GM21528 (cell line): ENCODE measurements around the gene DIABLO.
"Not testable (repeated sequence)": the region's sequence is repeated elsewhere in the genome, so short reads cannot be mapped to it uniquely, and the experiment has no call there.

Experiments used
- ATAC-seq: cut with Tn5 transposase; IDR thresholded peaks from one replicate; pipeline ENCODE4 v1.9.1; 2021; ENCODE audit warnings: mild to moderate bottlenecking, moderate library complexity; ENCODE audit not compliant: unreplicated experiment, low FRiP score

Gene DIABLO

GRCh38 chr12:122190842-122191668 is 34.8 kb downstream of the DIABLO start:
- no peak for ATAC-seq

GRCh38 chr12:122189626-122190475 is 36.0 kb downstream of the DIABLO start:
- ATAC-seq, result no peak

GRCh38 chr12:122187466-122187865 is 38.4 kb downstream of the DIABLO start:
- ATAC-seq, result no peak

- no peak for ATAC-seq
These were observed 40.3 kb downstream of the DIABLO start for GRCh38 chr12:122185494-122186082.

GRCh38 chr12:122185079-122185478 is 40.8 kb downstream of the DIABLO start:
- ATAC-seq, result no peak

GRCh38 chr12:122184517-122184916 is 41.3 kb downstream of the DIABLO start:
- no peak for ATAC-seq

GRCh38 chr12:122183588-122183940 is 42.3 kb downstream of the DIABLO start:
- no peak for ATAC-seq

- ATAC-seq, result no peak
These were observed 42.8 kb downstream of the DIABLO start, which contains the start of gene LRRC43 for GRCh38 chr12:122182887-122183587. TSS of gene LRRC43 (plus strand) at chr12:122183123. CDS start at chr12:122183145, 22 bp downstream.

- ATAC-seq, result not testable (repeated sequence)
These were observed 49.4 kb downstream of the DIABLO start for GRCh38 chr12:122176473-122176872.

- ATAC-seq, result no peak
These were observed 51.6 kb downstream of the DIABLO start, which contains the start of gene IL31 for GRCh38 chr12:122174155-122174845. TSS of gene IL31 (minus strand) at chr12:122174221. CDS start at chr12:122174172, 49 bp downstream.

- ATAC-seq, result no peak
These were observed 53.5 kb downstream of the DIABLO start for GRCh38 chr12:122172262-122172939.

GRCh38 chr12:122171399-122171798 is 54.5 kb downstream of the DIABLO start:
- ATAC-seq, result no peak

- ATAC-seq, result no peak
These were observed 57.4 kb downstream of the DIABLO start for GRCh38 chr12:122168492-122168891.

GRCh38 chr12:122167356-122167925 is 58.4 kb downstream of the DIABLO start:
- no peak for ATAC-seq

GRCh38 chr12:122166422-122167349 is 59.2 kb downstream of the DIABLO start:
- no peak for ATAC-seq

GRCh38 chr12:122162976-122163375 is 62.9 kb downstream of the DIABLO start:
- ATAC-seq, result no peak

- ATAC-seq, result no peak
These were observed 64.2 kb downstream of the DIABLO start for GRCh38 chr12:122161682-122162081.

- ATAC-seq, result no peak
These were observed 65.1 kb downstream of the DIABLO start for GRCh38 chr12:122160761-122161160.
